Pancreas (tissue), 10 donors: Measurements from ENCODE around the gene LDHB. TPM values are rescaled to one million over a fixed set of nuclear protein-coding genes. Genes with fewer than 3 reads are reported as not detected.
A peak's percentile ranks its signal among the peaks of the same experiment; 100 is the strongest.
"Not testable (repeated sequence)": the region's sequence is repeated elsewhere in the genome, so short reads cannot be mapped to it uniquely, and the experiment has no call there.

Experiments used
- ATAC-seq, 4 donors: fragments of 200-7000 bp; cut with Tn5 transposase; one replicate each; pipeline versions ENCODE4 v1.8.0 to v1.9.1; 2020; ENCODE audit warnings: mild to moderate bottlenecking in 4 of 4, moderate library complexity in 4 of 4
- DNase-seq, 6 donors: peaks; one replicate each; pipeline ENCODE4 v3.0.0-alpha.2; 2020
- FAIRE-seq: peaks from 2 replicates; lab custom pipeline; 2012; peaks lifted over from hg19 to GRCh38; lab: Jason Lieb, UNC
- H3K27ac ChIP-seq, 4 donors: fragments of 200-600 bp; sonication (generic); 1 replicate in 3 of 4; 2 replicates in 1 of 4; pipeline versions ENCODE4 v1.5.0 to v1.8.0; 2020
- H3K27me3 ChIP-seq, 4 donors: fragments of 200-600 bp; one replicate each; pipeline ENCODE4 v1.8.0; 2021
- H3K36me3 ChIP-seq, 3 donors: fragments of 200-600 bp; sonication (generic) in 1 of 3; one replicate each; pipeline versions ENCODE4 v1.5.0 to v1.8.0; 2020 to 2021
- H3K4me1 ChIP-seq, 3 donors: fragments of 200-600 bp; one replicate each; pipeline ENCODE4 v1.8.0; 2021
- H3K4me3 ChIP-seq, 4 donors: fragments of 200-600 bp; sonication (generic) in 2 of 4; one replicate each; pipeline versions ENCODE4 v1.5.0 to v1.8.0; 2020 to 2021
- H3K9me3 ChIP-seq, 4 donors: fragments of 200-600 bp; one replicate each; pipeline ENCODE4 v1.8.0; 2021
- WGBS, 2 donors: extraction: QIAGEN DNeasy Blood & Tissue Kit; methylation state at CpG; one replicate each; pipeline ENCODE4 v1.1.7; 2013; 5-methylcytosine and 5-hydroxymethylcytosine counted together
- intact Hi-C, 3 donors: fragments of 100-400 bp; cut with DNase I; formaldehyde crosslinking; loops; one replicate each; pipeline versions ENCODE4 v1.11.1 to v1.14.2; 2022
- polyA plus RNA-seq, 2 donors: library from polyadenylated mRNA; stranded (reverse); fragments of 200-250 nt; gene quantifications; one replicate each; pipeline ENCODE4 v1.2.3, GENCODE V29; 2013
- total RNA-seq, 6 donors: library from RNA; stranded (reverse); fragmentation: NEBNext Ultra II Directional in 4 of 6; extraction: Animal tissue kit (Norgen Biotek cat#: 25700) in 4 of 6; gene quantifications; one replicate each; pipeline versions ENCODE4 v1.2.1 to v1.2.4, GENCODE V29; 2021 to 2023
- TF ChIP-seq, protein P1 (sequence below), 4 donors: fragments of 200-600 bp; sonication (generic) in 3 of 4; IDR thresholded peaks; one replicate each; pipeline versions ENCODE4 v1.5.0 to v1.8.0; 2021; ENCODE audit warnings: antibody characterized with exemption in 4 of 4
- donor health status: healthy with polysubstance abuse.
- donor health status: DM: no; HTN: no; CAD: no; lungs with moderate emphysema.
- donor health status: DM: no; HTN: no; CAD: no.
- donor health status: control.
- donor health status: control.
- donor health status: Bipolar disorder and iron deficiency.
- donor health status: DM: yes; HTN: yes; CAD: no.
- donor health status: DM: no; HTN: no; CAD: no.
- donor health status: DM: no; HTN: no; CAD: no.
- donor health status: DM: yes; HTN: yes; CAD: no.

LDHB gene
- total and polyA plus RNA-seq, 8 donors = 97.6 to 364 (median 221) TPM

DNA sequence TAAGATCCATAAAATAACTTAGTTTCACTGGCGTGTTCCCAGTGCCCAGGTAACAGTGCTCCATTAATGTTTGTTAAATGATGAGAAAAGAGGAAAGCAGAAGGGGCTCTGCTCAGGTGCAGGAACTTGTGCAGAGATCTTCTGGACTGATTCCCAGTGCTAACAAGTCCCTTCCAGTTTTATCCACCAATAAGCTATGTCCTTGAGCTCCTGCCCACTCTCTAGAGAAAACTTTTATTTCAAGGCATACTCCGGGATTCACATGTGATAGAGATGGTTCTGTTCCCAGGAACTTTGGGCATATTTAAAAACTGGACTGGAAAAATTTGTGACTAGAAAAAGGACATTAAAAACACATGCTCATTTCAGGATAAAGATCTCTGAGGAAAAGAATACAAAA is 54.9 kb downstream of the LDHB start:
- DNase-seq = peak in 1 of 6 donors; percentile 17
- Histone ChIP-seq H3K4me1 (peaks cover 0 to 12% (median 5%) of the 10 kb centered on the region in 3 donors), H3K27me3 (no peaks in the 10 kb centered on the region), H3K4me3 (no peak overlapping the region), H3K27ac (no peak overlapping the region), H3K9me3 (no peaks in the 10 kb centered on the region), H3K36me3 (no peaks in the 10 kb centered on the region)
- intact Hi-C loops = loop anchor here in 1 of 3 donors (10.0 kb wide), 1 partner anchor 82 kb away; no protein-coding TSS in a partner anchor
- WGBS, 2 donors = 23 to 24% methylated on average over 2 of the region's 2 CpGs
- TF ChIP-seq, protein P1, sequence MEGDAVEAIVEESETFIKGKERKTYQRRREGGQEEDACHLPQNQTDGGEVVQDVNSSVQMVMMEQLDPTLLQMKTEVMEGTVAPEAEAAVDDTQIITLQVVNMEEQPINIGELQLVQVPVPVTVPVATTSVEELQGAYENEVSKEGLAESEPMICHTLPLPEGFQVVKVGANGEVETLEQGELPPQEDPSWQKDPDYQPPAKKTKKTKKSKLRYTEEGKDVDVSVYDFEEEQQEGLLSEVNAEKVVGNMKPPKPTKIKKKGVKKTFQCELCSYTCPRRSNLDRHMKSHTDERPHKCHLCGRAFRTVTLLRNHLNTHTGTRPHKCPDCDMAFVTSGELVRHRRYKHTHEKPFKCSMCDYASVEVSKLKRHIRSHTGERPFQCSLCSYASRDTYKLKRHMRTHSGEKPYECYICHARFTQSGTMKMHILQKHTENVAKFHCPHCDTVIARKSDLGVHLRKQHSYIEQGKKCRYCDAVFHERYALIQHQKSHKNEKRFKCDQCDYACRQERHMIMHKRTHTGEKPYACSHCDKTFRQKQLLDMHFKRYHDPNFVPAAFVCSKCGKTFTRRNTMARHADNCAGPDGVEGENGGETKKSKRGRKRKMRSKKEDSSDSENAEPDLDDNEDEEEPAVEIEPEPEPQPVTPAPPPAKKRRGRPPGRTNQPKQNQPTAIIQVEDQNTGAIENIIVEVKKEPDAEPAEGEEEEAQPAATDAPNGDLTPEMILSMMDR (IDR thresholded peaks at IDR 0.05) = no peak
- FAIRE-seq = no peak
- peak; percentile 34 to 75 (median 58) for ATAC-seq

DNA sequence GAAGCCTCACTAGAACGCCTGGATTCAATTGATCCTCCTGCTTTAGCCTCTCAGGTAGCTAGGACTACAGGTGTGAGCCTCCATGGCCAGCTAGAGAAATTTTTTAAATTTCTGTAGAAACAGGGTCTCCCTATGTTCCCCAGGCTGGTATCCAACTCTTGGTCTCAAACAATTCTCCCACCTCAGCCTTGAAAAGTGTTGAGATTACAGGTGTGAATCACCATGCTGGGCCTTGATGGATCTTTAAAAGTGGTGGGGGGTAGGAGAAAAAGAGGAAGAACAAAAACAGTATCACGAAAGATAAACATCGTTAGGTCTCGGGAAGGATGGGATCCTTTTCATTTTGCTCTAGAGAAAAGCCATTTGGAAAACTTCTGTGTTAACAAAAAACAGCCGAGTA is 57.4 kb downstream of the LDHB start:
- Histone ChIP-seq H3K9me3 (no peaks in the 10 kb centered on the region), H3K4me1 (peaks cover 0 to 12% (median 5%) of the 10 kb centered on the region in 3 donors), H3K27me3 (no peaks in the 10 kb centered on the region), H3K36me3 (no peaks in the 10 kb centered on the region), H3K27ac (no peak overlapping the region), H3K4me3 (no peak overlapping the region)
- FAIRE-seq (no peak), ATAC-seq (no peak), DNase-seq (no peak)
- 65 to 77% methylated on average over 5 of the region's 5 CpGs for WGBS, 2 donors
- intact Hi-C loops = loop anchor here in 1 of 3 donors (10.0 kb wide), 1 partner anchor 85 kb away; no protein-coding TSS in a partner anchor
- TF ChIP-seq, protein P1 (IDR thresholded peaks at IDR 0.05) = no peak

DNA sequence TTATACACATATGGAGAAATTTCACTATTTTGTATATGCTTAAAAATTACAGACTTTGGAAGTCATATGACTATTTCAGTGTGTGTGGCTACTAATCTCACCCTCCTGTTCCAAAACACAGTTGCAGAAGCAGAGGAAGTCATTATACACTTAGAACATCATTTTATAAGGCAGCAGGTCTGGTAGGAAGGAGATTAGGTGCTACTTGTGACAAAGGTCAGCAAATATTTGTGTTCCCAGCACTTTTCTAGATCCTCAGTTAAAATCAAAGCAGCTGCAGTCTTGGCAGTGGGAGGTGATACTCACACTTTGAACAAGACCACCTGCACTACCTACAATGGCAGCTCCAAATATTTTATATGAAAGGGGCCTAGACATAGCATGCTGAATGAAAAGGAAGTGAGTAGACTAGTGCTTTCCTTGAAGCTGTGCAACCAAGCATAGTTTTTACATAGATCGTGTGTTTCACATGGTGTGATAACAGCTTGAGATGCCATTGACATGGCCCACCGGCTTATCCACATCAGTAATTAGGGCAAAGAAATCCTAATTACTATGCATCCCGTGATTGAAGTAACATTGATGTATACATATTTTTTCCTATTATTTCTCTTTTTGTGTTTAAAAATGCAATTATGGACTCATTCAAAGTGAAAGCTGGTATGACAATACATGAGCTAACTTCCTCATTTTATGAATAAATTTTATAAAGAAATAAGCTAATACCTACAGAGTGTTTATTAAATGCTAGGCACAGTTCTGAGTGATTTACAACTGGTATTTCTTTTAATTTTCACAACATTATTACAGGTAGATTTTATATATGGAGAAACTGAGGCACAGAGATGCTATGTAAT is 58.3 kb downstream of the LDHB start:
- H3K9me3 ChIP-seq = no peaks in the 10 kb centered on the region
- H3K27me3 ChIP-seq = no peaks in the 10 kb centered on the region
- 33 to 46% methylated on average over 3 of the region's 3 CpGs for WGBS, 2 donors
- no peak overlapping the region for H3K4me3 ChIP-seq
- H3K36me3 ChIP-seq = no peaks in the 10 kb centered on the region
- peak; percentile 52 to 84 (median 76) for ATAC-seq
- H3K4me1 ChIP-seq = peaks cover 0 to 12% (median 5%) of the 10 kb centered on the region in 3 donors
- TF ChIP-seq, protein P1 (IDR thresholded peaks at IDR 0.05) = no peak
- intact Hi-C loops = no loop called here
- no peak overlapping the region for H3K27ac ChIP-seq
- peak in 1 of 6 donors; percentile 18 for DNase-seq
- FAIRE-seq = no peak

DNA sequence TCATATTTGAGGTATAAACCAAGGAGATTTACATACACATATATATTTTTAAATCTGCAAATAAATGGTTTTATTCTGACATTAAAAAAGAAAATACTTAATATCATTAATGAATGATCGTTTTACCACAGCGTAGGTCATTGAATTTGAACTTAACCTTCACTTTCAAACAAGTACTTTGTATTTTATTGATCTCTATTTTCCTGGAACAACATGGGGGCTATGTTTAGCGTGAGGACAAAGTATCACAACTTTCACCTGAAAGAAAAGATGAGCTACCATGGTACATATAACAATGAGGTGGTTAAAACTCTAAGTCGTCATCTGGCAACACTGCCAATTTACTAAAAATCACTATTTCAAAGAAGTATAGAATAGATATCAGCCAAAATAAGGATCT is 59.0 kb downstream of the LDHB start:
- DNase-seq (no peak), ATAC-seq (peak in 2 of 4 donors; percentile 6 to 24), FAIRE-seq (no peak)
- Histone ChIP-seq H3K4me3 (no peak overlapping the region), H3K27ac (no peak overlapping the region), H3K27me3 (no peaks in the 10 kb centered on the region), H3K4me1 (peaks cover 0 to 12% (median 5%) of the 10 kb centered on the region in 3 donors), H3K36me3 (no peaks in the 10 kb centered on the region), H3K9me3 (no peaks in the 10 kb centered on the region)
- intact Hi-C loops = no loop called here
- TF ChIP-seq, protein P1 (IDR thresholded peaks at IDR 0.05) = no peak
- 27 to 28% methylated on average over 4 of the region's 4 CpGs for WGBS, 2 donors

DNA sequence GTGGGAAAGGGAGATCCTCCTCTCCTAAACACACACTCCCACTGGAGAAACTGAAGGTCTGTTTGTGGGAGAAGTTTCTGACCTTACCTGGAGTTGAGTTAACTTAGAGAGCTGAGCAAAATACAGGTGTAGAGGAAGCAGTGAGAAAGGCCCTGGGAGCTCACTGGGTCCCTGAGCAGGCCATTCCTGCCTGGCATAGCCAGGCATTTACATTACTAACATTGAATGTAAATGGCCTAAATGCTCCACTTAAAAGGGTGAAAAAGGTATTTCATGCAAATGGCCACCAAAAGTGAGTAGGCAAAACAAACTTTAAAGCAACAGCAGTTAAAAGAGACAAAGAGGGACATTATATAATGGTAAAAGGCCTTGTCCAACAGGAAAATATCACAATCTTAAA is 62.3 kb downstream of the LDHB start:
- ATAC-seq, intact Hi-C loops, H3K9me3 ChIP-seq, H3K4me1 ChIP-seq, DNase-seq, H3K4me3 ChIP-seq, FAIRE-seq, H3K36me3 ChIP-seq, H3K27me3 ChIP-seq, H3K27ac ChIP-seq: not testable (repeated sequence)
